ENCODE data around the gene ITPKA.

DNA sequence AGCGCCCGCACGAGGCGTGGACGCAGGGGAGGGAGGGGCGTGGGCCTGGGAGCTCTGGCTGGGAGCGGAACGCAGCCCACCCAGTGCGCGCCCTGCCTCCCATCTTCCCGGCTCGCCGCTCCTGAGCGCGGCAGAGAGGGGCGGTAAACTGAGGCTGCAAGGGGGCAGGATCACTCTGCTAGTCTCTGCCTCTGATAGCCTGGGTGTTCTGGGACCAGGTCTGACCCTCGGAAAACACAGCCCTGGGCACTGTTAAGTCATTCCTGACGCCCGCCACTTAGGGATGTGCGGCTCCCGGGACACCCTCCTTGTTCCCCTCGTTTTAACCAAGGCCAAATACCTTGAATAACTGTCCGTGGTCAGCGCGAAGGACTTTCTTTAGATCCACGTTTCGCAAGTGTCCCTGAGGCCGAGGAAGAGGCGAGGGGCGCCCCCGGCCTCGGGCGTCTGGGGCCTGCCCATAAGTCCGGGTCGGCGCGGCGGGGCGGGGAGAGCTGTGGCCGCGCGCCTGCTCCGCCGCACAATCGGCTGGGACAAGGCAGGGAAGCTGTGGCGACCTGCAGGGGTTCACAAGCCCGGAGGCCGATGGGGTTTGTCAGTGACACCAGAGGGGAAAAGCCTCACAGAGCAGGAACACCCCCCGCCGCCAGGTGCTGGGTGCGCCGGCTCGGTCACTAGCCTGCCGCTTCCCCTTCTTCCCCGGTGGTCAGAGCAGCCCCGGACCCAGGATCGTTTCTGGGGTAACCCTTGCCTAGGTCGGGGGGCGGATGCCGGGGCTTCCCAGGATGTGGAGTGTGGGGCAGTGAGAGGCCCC lies 1.5 kb downstream of the ITPKA start:
- TF ChIP-seq CTCF (IDR thresholded peaks at IDR 0.05) (no peak), POLR2A (IDR thresholded peaks at IDR 0.05) (no peak)

Measured in thyroid gland (tissue), 4 donors.